SH-SY5Y (cell line): ENCODE results near the gene USP20.

ENCODE experiments used
- GATA2 ChIP-seq: IDR thresholded peaks from 2 replicates; pipeline ENCODE4 v1.6.1; 2011; ENCODE audit warnings: mild to moderate bottlenecking, low read depth, low read length
- GATA3 ChIP-seq: IDR thresholded peaks from 2 replicates; pipeline ENCODE4 v1.6.1; 2011; ENCODE audit warnings: low read depth, mild to moderate bottlenecking, low read length, moderate library complexity

USP20 gene

GRCh38 chr9:129885670-129886106, 50.4 kb downstream of the USP20 start:
- no peak for TF ChIP-seq GATA2
- TF ChIP-seq GATA3 = no peak

DNA sequence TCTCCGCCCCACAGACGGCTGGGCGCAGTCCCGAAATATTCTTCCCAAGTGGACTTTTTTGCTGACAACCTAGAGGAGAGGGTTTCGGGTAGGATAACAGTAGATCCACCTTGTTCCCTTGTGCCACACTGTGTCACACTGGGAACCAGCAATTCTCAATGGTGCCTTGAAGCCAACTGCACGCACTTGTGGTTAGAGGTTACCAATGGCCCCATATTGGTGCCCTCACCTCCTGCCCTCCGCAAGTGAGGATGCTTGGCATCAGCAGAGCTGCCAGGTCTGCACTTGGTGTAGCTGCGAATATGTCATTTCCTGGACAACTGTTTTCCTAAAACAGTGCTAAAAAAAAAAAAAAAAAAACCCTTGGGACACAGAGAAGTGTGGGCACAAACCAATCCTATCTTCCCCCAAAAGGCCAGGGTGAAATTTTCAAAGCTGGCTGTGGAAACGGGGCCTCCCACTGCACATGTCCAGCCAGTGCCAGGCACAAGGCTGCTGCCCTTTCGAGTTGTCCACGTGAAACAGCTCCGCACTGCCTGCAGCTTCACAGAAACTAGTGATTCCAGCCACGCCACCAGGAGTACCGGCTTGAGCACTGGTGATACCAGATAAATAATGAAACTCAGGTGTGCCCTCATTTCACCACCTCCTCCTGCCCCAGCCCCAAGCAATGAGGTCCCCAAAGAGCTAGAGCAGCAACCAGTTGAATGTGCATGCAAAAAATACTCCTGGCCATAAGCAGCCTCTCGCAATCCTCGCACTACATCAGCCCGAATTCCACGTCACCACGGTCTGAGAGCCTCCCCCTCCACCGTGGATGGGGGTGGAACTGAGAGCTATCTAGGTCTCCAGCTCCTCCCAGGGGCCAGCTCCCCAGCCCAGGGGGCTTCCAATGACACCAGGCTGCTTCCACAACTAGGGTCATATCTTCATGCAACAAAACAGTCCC, 51.2 kb downstream of the USP20 start:
- TF ChIP-seq GATA2 (no peak), GATA3 (no peak)

DNA sequence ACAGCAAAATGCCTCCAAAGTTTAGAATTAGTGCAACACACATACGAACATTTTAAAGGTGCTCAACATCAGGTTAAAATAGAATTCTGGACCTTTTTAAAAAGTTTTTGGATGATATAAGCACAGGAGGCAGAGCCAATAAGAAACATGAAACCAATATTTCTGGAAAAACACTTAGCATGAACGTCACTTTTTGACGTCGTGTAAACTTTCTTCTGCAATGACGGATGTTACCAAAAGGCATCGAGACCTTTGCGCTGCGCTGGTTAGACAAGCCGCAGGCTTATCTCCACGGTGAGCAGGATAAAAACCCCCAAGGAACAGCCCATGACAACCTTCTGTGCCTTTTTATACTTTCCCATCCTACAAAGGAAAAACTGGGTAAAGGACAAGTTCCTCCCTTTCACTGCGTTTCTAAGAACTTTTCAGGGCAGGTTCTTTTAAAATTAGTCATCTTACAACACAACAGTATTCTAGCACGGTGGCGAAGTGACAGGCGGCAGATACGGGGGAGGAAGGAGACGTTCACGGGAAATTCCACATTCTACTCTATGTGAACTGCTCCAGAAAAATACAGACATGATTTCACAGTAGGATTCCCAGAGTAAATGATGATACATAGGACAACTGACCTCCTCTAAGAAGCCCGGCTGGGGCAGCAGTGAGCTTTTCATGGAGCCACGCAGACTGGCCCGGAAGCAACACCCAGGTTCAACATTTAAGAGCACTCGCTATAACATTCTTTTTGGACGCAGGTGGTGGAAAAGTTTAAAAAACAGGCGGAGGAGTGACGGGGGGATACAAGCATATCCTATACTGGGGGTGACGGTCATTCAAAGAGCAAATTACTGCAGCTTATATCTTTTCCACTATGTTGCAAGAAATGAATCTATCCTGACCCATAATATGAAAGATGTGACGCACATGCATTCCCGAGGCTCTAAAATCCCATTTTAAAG, 52.4 kb downstream of the USP20 start:
- TF ChIP-seq GATA2 (no peak), GATA3 (no peak)

GRCh38 chr9:129888293-129889121, 53.2 kb downstream of the USP20 start:
- no peak for TF ChIP-seq GATA3
- no peak for TF ChIP-seq GATA2

GRCh38 chr9:129889122-129889940, 54.1 kb downstream of the USP20 start:
- TF ChIP-seq GATA2 = no peak
- no peak for TF ChIP-seq GATA3

DNA sequence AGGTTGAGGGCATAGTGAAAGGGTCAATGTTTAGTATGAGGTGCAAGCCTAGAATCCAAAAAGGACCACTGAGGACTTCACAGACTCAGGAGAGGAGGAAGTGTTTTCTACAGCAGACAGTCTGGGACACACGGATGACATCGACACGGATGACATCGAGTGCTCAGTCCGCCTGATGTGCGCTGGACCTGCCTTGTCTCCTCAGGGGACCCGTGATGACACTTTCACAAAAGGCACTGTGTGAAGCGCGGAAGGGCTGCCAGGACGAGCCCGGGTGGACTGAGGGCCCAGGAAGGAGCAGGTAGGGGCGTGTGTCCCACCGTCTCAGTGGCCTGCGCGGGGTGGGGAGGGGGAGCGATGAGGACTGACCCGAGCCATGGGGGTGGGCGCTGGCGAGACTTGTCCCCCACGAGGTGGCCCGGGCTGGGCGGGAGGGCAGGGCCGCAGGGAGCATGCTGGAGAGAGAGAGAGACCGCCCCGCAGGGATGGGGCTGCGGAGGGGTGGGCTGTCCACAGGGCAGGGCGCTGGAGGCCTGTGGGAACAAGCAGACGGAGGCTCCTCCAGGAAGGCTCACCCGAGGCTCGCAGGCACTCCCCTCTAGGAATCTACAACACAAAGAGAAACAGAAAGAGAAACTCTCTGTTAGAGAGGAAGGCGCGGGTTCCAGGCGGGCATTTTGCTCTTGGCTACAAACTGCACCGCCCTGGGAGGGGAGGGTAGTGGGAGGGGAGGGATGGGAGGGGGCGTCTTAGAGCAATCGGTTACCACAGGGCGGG, 54.9 kb downstream of the USP20 start:
- no peak for TF ChIP-seq GATA3
- no peak for TF ChIP-seq GATA2

- TF ChIP-seq GATA3 (no peak), GATA2 (no peak)
These were observed 56.3 kb downstream of the USP20 start for GRCh38 chr9:129891569-129891968.

DNA sequence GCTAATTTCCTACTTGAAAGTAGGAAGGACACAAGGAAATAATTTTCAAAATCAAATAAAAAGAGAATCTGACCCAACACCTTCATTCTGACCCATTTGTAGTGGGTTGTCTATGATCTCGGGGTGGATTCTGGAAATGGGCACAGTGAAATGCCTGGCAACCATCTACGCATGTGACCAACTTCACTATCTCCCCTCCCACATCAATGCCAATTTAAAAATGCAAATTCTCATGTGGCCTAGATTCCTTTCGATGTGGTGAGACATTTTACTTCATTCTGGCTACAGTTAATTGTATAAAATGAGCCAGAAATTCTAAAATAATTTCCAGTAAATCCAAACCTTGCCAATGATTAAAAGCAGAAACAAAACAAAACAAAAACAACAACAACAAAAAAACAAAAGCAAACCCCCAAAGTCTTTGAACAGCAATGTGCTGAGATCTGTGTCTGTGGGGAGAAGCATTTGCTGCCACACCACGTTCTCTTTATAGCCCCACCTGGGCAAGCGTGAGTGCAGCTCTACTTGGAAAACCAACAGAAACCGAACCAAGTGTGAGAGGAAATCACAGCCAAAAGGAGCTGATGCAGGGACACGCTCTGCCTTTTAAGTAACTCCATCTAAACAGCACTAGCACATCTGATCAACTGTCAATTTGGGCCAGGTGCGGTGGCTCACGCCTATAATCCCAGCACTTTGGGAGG, 59.0 kb downstream of the USP20 start:
- TF ChIP-seq GATA2 (no peak), GATA3 (no peak)

GRCh38 chr9:129895376-129896268, 60.4 kb downstream of the USP20 start:
- TF ChIP-seq GATA3 (no peak), GATA2 (no peak)

DNA sequence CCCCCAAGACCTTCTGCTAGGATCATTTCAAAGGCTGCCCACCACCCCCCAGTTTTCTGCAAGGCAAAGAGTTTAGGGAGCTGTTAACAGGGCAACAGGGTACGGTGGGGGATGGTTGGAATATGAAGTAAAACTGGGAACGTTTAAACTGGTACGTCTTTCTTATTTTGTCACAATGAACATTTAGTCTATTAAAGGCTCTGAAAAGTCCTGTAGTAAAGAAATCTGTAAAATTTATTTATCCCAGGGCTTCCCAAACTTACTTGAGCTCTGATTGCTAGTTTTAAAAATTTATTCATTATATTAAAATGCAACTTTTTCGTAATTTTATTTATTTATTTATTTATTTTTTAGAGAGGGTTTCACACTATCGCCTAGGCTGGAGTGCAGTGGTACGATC, 62.0 kb downstream of the USP20 start:
- TF ChIP-seq GATA2 (no peak), GATA3 (no peak)

DNA sequence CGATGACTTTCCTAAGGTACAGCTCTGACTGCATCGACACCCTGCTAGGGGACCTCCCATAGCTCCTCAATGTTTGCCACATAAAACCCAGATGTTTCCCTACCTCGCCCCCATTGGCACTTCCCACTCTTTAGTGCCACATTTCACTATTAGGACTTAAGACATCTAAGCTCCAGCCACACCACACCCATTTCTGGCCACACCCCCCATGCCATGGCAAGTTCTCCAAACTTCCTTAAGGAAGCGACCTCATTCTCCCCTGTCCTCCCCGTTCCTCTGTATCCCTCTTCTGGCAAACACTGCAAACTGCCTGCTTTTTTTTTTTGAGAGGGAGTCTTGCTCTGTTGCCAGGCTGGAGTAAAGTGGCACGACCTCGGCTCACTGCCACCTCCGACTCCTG, 62.9 kb downstream of the USP20 start:
- no peak for TF ChIP-seq GATA3
- TF ChIP-seq GATA2 = no peak
